ENCODE data around the gene NXN.
A peak's percentile ranks its signal among the peaks of the same experiment; 100 is the strongest.
"Not testable (repeated sequence)": the region's sequence is repeated elsewhere in the genome, so short reads cannot be mapped to it uniquely, and the experiment has no call there.

The NXN gene

DNA sequence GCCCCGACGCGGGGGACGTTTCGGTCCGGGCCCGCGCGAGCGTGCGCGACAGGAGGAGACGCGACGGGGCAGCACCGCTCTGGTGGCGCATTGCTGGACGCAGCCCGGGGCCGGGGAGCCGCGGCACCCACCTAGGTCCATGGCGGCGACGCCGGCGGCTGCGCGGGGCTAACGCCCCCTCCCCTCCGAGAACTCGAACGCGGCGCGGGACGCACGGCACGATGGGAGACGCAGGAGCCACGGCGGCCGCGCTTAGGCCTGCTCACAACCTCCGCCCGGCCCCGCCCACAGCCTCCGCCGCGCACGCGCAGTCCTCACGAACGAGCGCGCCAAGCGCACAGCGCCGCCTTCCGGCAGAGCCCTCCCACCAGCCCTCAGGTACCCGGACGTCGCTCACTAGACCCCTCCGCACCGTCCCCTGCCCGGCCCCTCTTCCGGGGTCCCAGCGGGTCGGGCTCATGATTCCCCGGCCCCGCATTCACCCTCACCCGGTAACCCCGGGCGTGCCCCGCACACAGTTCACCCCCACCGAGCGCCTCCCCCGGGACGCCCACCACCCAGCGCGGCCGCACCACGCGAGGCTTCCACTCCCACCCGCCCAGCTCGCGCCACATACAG lies 227.5 kb downstream of the NXN start, which contains the start of gene GEMIN4:
TSS of gene GEMIN4 (minus strand) at position 263 of the 618 bp plus-strand sequence. CDS start at position 141, 122 bp downstream.
- Histone ChIP-seq H3K27ac (ENCODE audit: low read length) (peak within 1 kb of the TSS; percentile 38), H3K27me3 (ENCODE audit: insufficient read depth, low read length) (no peaks in the 10 kb centered on the region), H3K9me3 (ENCODE audit: insufficient read depth, low read depth, low read length) (peaks cover 4% of the 10 kb centered on the region; the same call in 1 of the 2 replicates), H3K4me3 (ENCODE audit: low read length) (peak within 1 kb of the TSS; percentile 84), H3K9ac (ENCODE audit: low read depth, low read length) (peak within 1 kb of the TSS; percentile 86), H3K4me1 (ENCODE audit: insufficient read depth, low read length) (peaks cover 4% of the 10 kb centered on the region; the same call in 1 of the 2 replicates), H3K36me3 (ENCODE audit: insufficient read depth, low read depth, low read length) (peaks cover 28% of the 10 kb centered on the region)

DNA sequence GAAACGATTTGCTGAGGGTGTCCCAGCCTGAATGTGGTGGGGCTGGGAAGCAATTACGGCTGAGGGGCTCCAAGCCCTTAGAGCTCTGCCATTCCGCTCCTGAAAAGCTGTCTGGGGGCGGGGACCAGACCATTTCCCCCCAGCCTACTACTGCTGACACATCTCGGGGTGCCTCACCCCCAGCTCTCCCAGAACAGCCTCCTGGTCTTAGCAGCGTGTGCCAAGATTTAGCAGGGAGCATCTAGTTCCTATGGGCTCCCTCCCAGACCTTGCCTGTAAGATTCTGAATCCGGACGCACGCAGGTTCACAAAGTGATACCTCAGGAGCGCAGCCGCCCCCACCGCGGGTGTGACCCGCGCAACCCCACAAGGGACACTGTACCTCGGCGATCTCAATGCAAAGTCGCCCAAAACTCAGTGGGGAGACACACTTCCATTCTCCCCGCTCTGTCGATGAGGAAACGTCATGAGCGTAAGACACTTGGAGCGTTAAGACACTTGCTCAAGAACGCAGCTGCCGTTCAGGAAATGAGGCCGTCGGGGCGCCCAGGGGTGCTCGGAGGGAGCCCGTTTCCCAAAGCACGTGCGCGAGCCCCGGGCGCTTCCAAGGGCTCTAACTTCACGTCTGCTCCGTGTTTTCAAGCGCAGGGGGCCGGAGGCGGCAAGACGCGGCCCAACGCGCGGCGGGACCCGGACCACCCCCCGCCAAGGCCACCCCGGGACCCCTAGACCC lies 228.1 kb downstream of the NXN start:
- Histone ChIP-seq H3K9me3 (ENCODE audit: insufficient read depth, low read depth, low read length) (peaks cover 4% of the 10 kb centered on the region; the same call in 1 of the 2 replicates), H3K36me3 (ENCODE audit: insufficient read depth, low read depth, low read length) (peaks cover 28% of the 10 kb centered on the region), H3K4me1 (ENCODE audit: insufficient read depth, low read length) (peaks cover 4% of the 10 kb centered on the region; the same call in 1 of the 2 replicates), H3K27ac (ENCODE audit: low read length) (no peak overlapping the region), H3K9ac (ENCODE audit: low read depth, low read length) (peak overlapping the region; percentile 85), H3K4me3 (ENCODE audit: low read length) (peak overlapping the region; percentile 84), H3K27me3 (ENCODE audit: insufficient read depth, low read length) (no peaks in the 10 kb centered on the region)

- H3K27ac ChIP-seq (ENCODE audit: low read length), result no peak overlapping the region
Observed at GRCh38 chr17:750431-751037, 229.0 kb downstream of the NXN start.

GRCh38 chr17:749359-749758 lies 230.2 kb downstream of the NXN start:
- H3K4me3 ChIP-seq (ENCODE audit: low read length); H3K27me3 ChIP-seq (ENCODE audit: insufficient read depth, low read length): not testable (repeated sequence)

More at GRCh38 chr17:750431-751037, 229.0 kb downstream of the NXN start:
- peaks cover 4% of the 10 kb centered on the region; the same call in 1 of the 2 replicates for H3K4me1 ChIP-seq (ENCODE audit: insufficient read depth, low read length)
- H3K9ac ChIP-seq (ENCODE audit: low read depth, low read length), result peak overlapping the region; percentile 85; the same call in 1 of the 2 replicates
- H3K9me3 ChIP-seq (ENCODE audit: insufficient read depth, low read depth, low read length), result peaks cover 4% of the 10 kb centered on the region; the same call in 1 of the 2 replicates
- no peaks in the 10 kb centered on the region for H3K27me3 ChIP-seq (ENCODE audit: insufficient read depth, low read length)
- peaks cover 36% of the 10 kb centered on the region for H3K36me3 ChIP-seq (ENCODE audit: insufficient read depth, low read depth, low read length)
- H3K4me3 ChIP-seq (ENCODE audit: low read length), result peak overlapping the region; percentile 84

More at GRCh38 chr17:749359-749758, 230.2 kb downstream of the NXN start:
- H3K9me3 ChIP-seq (ENCODE audit: insufficient read depth, low read depth, low read length); H3K4me1 ChIP-seq (ENCODE audit: insufficient read depth, low read length); H3K27ac ChIP-seq (ENCODE audit: low read length); H3K9ac ChIP-seq (ENCODE audit: low read depth, low read length): not testable (repeated sequence)
- peaks cover 47% of the 10 kb centered on the region for H3K36me3 ChIP-seq (ENCODE audit: insufficient read depth, low read depth, low read length)

Measured in iPS-20b (cell line).